ENCODE measurements around the gene COL19A1. TPM values are rescaled to one million over a fixed set of nuclear protein-coding genes. Genes with fewer than 3 reads are reported as not detected.

The COL19A1 gene
- total and polyA plus RNA-seq, 9 of the 15 experiments (the other 6 are each of a cell fraction or from before 2014, with no cell fraction given): not detected

DNA sequence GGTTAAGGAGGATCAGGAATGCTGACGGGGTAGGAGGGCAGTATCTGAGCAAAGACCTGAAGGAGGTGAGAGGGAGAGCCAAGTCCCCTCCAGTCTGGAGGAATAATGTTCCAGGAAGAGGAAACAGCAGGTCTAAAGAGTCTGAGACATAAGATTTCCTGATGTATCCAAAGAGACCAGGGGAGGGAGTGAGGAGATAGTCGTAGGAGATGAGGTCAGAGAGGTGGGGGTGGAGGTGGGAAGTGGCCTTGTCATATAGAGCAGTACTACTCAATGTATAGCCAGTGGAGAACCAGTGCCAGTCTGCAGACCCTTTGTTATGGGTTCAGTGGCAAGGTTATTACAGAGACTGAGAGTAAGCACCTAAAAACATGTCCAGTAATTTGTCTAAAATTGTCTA lies 305.9 kb downstream of the COL19A1 start:
- Histone ChIP-seq H3K36me3 (ENCODE audit: control insufficient read depth, insufficient read depth, low read length) (no peaks in the 10 kb centered on the region), H3K9me1 (ENCODE audit: control insufficient read depth, insufficient read depth, low read length) (no peaks in the 10 kb centered on the region), H2AFZ (ENCODE audit: low read depth, low read length) (no peak overlapping the region), H3K79me2 (ENCODE audit: control insufficient read depth, insufficient read depth, low read length) (no peaks in the 10 kb centered on the region), H3K27ac (ENCODE audit: extremely low read depth, low read depth, low read length) (no peak overlapping the region), H3K9ac (ENCODE audit: insufficient read depth in 1 of 2, low read depth in 2 of 2, low read length in 2 of 2) (no peak overlapping the region), H4K20me1 (replicated peaks; ENCODE audit: control insufficient read depth, insufficient read depth, low read length) (no peaks in the 10 kb centered on the region), H3K4me1 (replicated peaks in 1 of 2; ENCODE audit: control insufficient read depth in 2 of 2, insufficient read depth in 2 of 2, low read length in 2 of 2) (no peaks in the 10 kb centered on the region), H3K9me3 (replicated peaks; ENCODE audit: control insufficient read depth, insufficient read depth, low read depth, low read length) (no peaks in the 10 kb centered on the region), H3K4me2 (ENCODE audit: insufficient read depth, low read length) (no peak overlapping the region), H3K27me3 (ENCODE audit: control insufficient read depth in 2 of 2, insufficient read depth in 2 of 2, low read length in 2 of 2) (no peaks in the 10 kb centered on the region; a peak in 2 of 5 replicates), H3K4me3 (no peak overlapping the region)
- in situ Hi-C loops (cut with MboI): no loop called here
- FAIRE-seq (no peak), ATAC-seq (peak; percentile 39; the same call in 1 of the 3 replicates), DNase-seq (ENCODE audit: extremely low read depth in 1 of 4, low spot score in 3 of 4) (no peak)
- 0% methylated on average over 2 of the region's 2 CpGs for WGBS (ENCODE audit: insufficient coverage, low coverage, missing lambda C conversion rate)
- TF ChIP-seq FOXP1 (CRISPR knock-in tag; IDR thresholded peaks at IDR 0.05) (no peak), ZKSCAN8 (CRISPR knock-in tag; IDR thresholded peaks at IDR 0.05) (no peak), SMAD3 (CRISPR knock-in tag; conservative IDR thresholded peaks at IDR 0.05) (no peak), MTA1 (IDR thresholded peaks at IDR 0.05; ENCODE audit: borderline replicate concordance) (no peak), SIRT6 (IDR thresholded peaks at IDR 0.05; ENCODE audit: low read depth, low read length) (no peak), TCFL5 (CRISPR knock-in tag; conservative IDR thresholded peaks at IDR 0.05) (no peak), ZNF316 (IDR thresholded peaks at IDR 0.05) (no peak), JUNB (CRISPR knock-in tag; conservative IDR thresholded peaks at IDR 0.05) (no peak)
- TF ChIP-seq, protein P1, sequence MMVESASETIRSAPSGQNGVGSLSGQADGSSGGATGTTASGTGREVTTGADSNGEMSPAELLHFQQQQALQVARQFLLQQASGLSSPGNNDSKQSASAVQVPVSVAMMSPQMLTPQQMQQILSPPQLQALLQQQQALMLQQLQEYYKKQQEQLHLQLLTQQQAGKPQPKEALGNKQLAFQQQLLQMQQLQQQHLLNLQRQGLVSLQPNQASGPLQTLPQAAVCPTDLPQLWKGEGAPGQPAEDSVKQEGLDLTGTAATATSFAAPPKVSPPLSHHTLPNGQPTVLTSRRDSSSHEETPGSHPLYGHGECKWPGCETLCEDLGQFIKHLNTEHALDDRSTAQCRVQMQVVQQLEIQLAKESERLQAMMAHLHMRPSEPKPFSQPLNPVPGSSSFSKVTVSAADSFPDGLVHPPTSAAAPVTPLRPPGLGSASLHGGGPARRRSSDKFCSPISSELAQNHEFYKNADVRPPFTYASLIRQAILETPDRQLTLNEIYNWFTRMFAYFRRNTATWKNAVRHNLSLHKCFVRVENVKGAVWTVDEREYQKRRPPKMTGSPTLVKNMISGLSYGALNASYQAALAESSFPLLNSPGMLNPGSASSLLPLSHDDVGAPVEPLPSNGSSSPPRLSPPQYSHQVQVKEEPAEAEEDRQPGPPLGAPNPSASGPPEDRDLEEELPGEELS (CRISPR knock-in tag; IDR thresholded peaks at IDR 0.05; ENCODE audit: borderline replicate concordance): no peak
- intact Hi-C loops (cut with micrococcal nuclease): no loop called here
- POLR2A ChIA-PET: no interaction called here
- CTCF ChIA-PET (ENCODE audit: low intra/inter-chr PET ratio): no interaction called here
- BruUV-seq (replicated peaks): no TSS peak
